Left hindlimb (tissue), 1 donor: ENCODE measurements around the gene ST8SIA6.
"Not testable (repeated sequence)": the region's sequence is repeated elsewhere in the genome, so short reads cannot be mapped to it uniquely, and the experiment has no call there.

Experiments used
- DNase-seq: peaks from one replicate; pipeline ENCODE4 v3.0.0-alpha.2; 2018

ST8SIA6 gene

GRCh38 chr10:17454161-17455014 lies at the start of gene ST8SIA6:
TSS of gene ST8SIA6 (minus strand) at chr10:17454595. CDS start at chr10:17454255, 340 bp downstream.
- DNase-seq: peak; percentile 76

- DNase-seq: no peak
These were observed 49.4 kb upstream of the ST8SIA6 start for GRCh38 chr10:17503795-17504194.

GRCh38 chr10:17502814-17503213 lies 48.4 kb upstream of the ST8SIA6 start:
- no peak for DNase-seq

GRCh38 chr10:17499014-17499413 lies 44.6 kb upstream of the ST8SIA6 start:
- not testable (repeated sequence) for DNase-seq

- no peak for DNase-seq
These were observed 43.1 kb upstream of the ST8SIA6 start for GRCh38 chr10:17497446-17498030.

- DNase-seq: no peak
These were observed 40.3 kb upstream of the ST8SIA6 start for GRCh38 chr10:17494626-17495260.

- no peak for DNase-seq
These were observed 34.5 kb upstream of the ST8SIA6 start for GRCh38 chr10:17488848-17489247.

GRCh38 chr10:17483079-17483478 lies 28.7 kb upstream of the ST8SIA6 start:
- no peak for DNase-seq

- no peak for DNase-seq
These were observed 25.4 kb upstream of the ST8SIA6 start for GRCh38 chr10:17479822-17480221.

GRCh38 chr10:17479015-17479615 lies 24.7 kb upstream of the ST8SIA6 start:
- no peak for DNase-seq

- DNase-seq: no peak
These were observed 21.7 kb upstream of the ST8SIA6 start for GRCh38 chr10:17476073-17476472.

GRCh38 chr10:17475661-17476060 lies 21.3 kb upstream of the ST8SIA6 start:
- no peak for DNase-seq

- DNase-seq: no peak
These were observed 20.4 kb upstream of the ST8SIA6 start for GRCh38 chr10:17474595-17475323.

- no peak for DNase-seq
These were observed 19.0 kb upstream of the ST8SIA6 start for GRCh38 chr10:17473228-17473950.

GRCh38 chr10:17472481-17473227 lies 18.3 kb upstream of the ST8SIA6 start:
- no peak for DNase-seq

GRCh38 chr10:17470246-17470645 lies 15.9 kb upstream of the ST8SIA6 start:
- no peak for DNase-seq

GRCh38 chr10:17465328-17466125 lies 11.1 kb upstream of the ST8SIA6 start:
- DNase-seq: no peak

GRCh38 chr10:17464545-17464944 lies 10.2 kb upstream of the ST8SIA6 start:
- DNase-seq: no peak

- DNase-seq: no peak
These were observed 6.4 kb upstream of the ST8SIA6 start for GRCh38 chr10:17460756-17461155.

- no peak for DNase-seq
These were observed 2.7 kb upstream of the ST8SIA6 start for GRCh38 chr10:17457083-17457482.
